Tibial artery (tissue), 4 donors: ENCODE measurements around the gene RARG.
"Not testable (repeated sequence)": the region's sequence is repeated elsewhere in the genome, so short reads cannot be mapped to it uniquely, and the experiment has no call there.

ENCODE experiments used
- DNase-seq, 2 donors: peaks; one replicate each; pipeline ENCODE4 v3.0.0-alpha.2; 2019
- H3K27ac ChIP-seq, 2 donors: fragments of 200-600 bp; sonication (generic) in 1 of 2; 1 replicate in 1 of 2; 2 replicates in 1 of 2; pipeline ENCODE4 v1.5.1; 2018 to 2019; ENCODE audit warnings: mild to moderate bottlenecking in 1 of 2
- H3K27me3 ChIP-seq, 2 donors: fragments of 200-600 bp; sonication (generic) in 1 of 2; one replicate each; pipeline versions ENCODE4 v1.5.1 to v1.6.0; 2016 to 2019
- H3K36me3 ChIP-seq, 3 donors: fragments of 200-600 bp; sonication (generic) in 2 of 3; one replicate each; pipeline ENCODE4 v1.5.1; 2016 to 2019; ENCODE audit warnings: mild to moderate bottlenecking in 2 of 3
- H3K4me1 ChIP-seq, 4 donors: fragments of 200-600 bp; sonication (generic) in 2 of 4; 1 replicate in 3 of 4; 2 replicates in 1 of 4; pipeline ENCODE4 v1.5.1; 2016 to 2019
- H3K4me3 ChIP-seq, 2 donors: fragments of 200-600 bp; sonication (generic) in 1 of 2; 1 replicate in 1 of 2; 2 replicates in 1 of 2; pipeline ENCODE4 v1.5.1; 2018 to 2019; ENCODE audit warnings: mild to moderate bottlenecking in 2 of 2
- H3K9me3 ChIP-seq, 3 donors: fragments of 200-600 bp; sonication (generic) in 1 of 3; one replicate each; pipeline ENCODE4 v1.5.1; 2016 to 2019
- CTCF ChIP-seq, 2 experiments: fragments of 200-600 bp in 1 of 2; fragments of 450-650 bp in 1 of 2; IDR thresholded peaks; one replicate each; pipeline ENCODE4 v1.5.1; 2017 to 2019; ENCODE audit warnings: antibody characterized with exemption in 2 of 2, mild to moderate bottlenecking in 1 of 2, moderate library complexity in 1 of 2
- intact Hi-C: fragments of 100-400 bp; cut with DNase I; formaldehyde crosslinking; loops from one replicate; pipeline ENCODE4 v1.15.0; 2023; ENCODE audit warnings: low total_unique reads

The RARG gene

GRCh38 chr12:53170215-53170614, 61.8 kb downstream of the RARG start:
- TF ChIP-seq CTCF (IDR thresholded peaks at IDR 0.05), result no peak
- intact Hi-C loops, result no loop called here
- no peak overlapping the region for H3K27ac ChIP-seq
- H3K36me3 ChIP-seq, result peaks cover 27 to 73% (median 38%) of the 10 kb centered on the region in 3 donors
- no peak for DNase-seq
- H3K9me3 ChIP-seq, result no peaks in the 10 kb centered on the region
- H3K4me1 ChIP-seq, result peaks cover 0 to 20% (median 0%) of the 10 kb centered on the region in 4 donors
- no peaks in the 10 kb centered on the region for H3K27me3 ChIP-seq
- H3K4me3 ChIP-seq, result no peak overlapping the region

GRCh38 chr12:53169644-53170043, 62.4 kb downstream of the RARG start:
- Histone ChIP-seq H3K27ac (no peak overlapping the region), H3K9me3 (no peaks in the 10 kb centered on the region), H3K4me1 (peaks cover 0 to 14% (median 0%) of the 10 kb centered on the region in 4 donors), H3K36me3 (peaks cover 27 to 76% (median 38%) of the 10 kb centered on the region in 3 donors), H3K27me3 (no peaks in the 10 kb centered on the region), H3K4me3 (no peak overlapping the region)
- DNase-seq, result no peak
- intact Hi-C loops, result no loop called here
- no peak for TF ChIP-seq CTCF (IDR thresholded peaks at IDR 0.05)

- H3K9me3 ChIP-seq, result no peaks in the 10 kb centered on the region
- no peaks in the 10 kb centered on the region for H3K27me3 ChIP-seq
- no peak overlapping the region for H3K4me3 ChIP-seq
- H3K4me1 ChIP-seq, result peaks cover 0 to 7% (median 0%) of the 10 kb centered on the region in 4 donors
- no peak for TF ChIP-seq CTCF (IDR thresholded peaks at IDR 0.05)
- H3K27ac ChIP-seq, result no peak overlapping the region
- no peak for DNase-seq
- intact Hi-C loops, result no loop called here
- peaks cover 23 to 62% (median 32%) of the 10 kb centered on the region in 3 donors for H3K36me3 ChIP-seq
Measured at GRCh38 chr12:53166837-53167236, 65.2 kb downstream of the RARG start.

GRCh38 chr12:53163008-53163407, 69.0 kb downstream of the RARG start:
- intact Hi-C loops, H3K27ac ChIP-seq, H3K4me3 ChIP-seq, DNase-seq, H3K9me3 ChIP-seq, H3K27me3 ChIP-seq: not testable (repeated sequence)
- Histone ChIP-seq H3K36me3 (peaks cover 0 to 43% (median 9%) of the 10 kb centered on the region in 3 donors), H3K4me1 (peaks cover 0 to 20% (median 17%) of the 10 kb centered on the region in 4 donors)

GRCh38 chr12:53161119-53161911, 70.7 kb downstream of the RARG start:
- no peaks in the 10 kb centered on the region for H3K27me3 ChIP-seq
- H3K4me3 ChIP-seq, result no peak overlapping the region
- H3K4me1 ChIP-seq, result peaks cover 0 to 37% (median 27%) of the 10 kb centered on the region in 4 donors
- intact Hi-C loops, result no loop called here
- no peak for TF ChIP-seq CTCF (IDR thresholded peaks at IDR 0.05)
- no peak for DNase-seq
- no peak overlapping the region for H3K27ac ChIP-seq
- peaks cover 0 to 27% (median under 1%) of the 10 kb centered on the region in 3 donors for H3K36me3 ChIP-seq
- H3K9me3 ChIP-seq, result no peaks in the 10 kb centered on the region

GRCh38 chr12:53160673-53161072, 71.3 kb downstream of the RARG start:
- no peak for TF ChIP-seq CTCF (IDR thresholded peaks at IDR 0.05)
- intact Hi-C loops, result no loop called here
- no peaks in the 10 kb centered on the region for H3K27me3 ChIP-seq
- H3K4me3 ChIP-seq, result no peak overlapping the region
- peaks cover 0 to 42% (median 31%) of the 10 kb centered on the region in 4 donors for H3K4me1 ChIP-seq
- H3K36me3 ChIP-seq, result peaks cover 0 to 21% (median 0%) of the 10 kb centered on the region in 3 donors
- no peak for DNase-seq
- H3K9me3 ChIP-seq, result no peaks in the 10 kb centered on the region
- peak overlapping the region in 1 of 2 donors; percentile 84 for H3K27ac ChIP-seq
